Measurements from ENCODE around the gene PDE4B.

Gene PDE4B

GRCh38 chr1:66396212-66396890 is 603.7 kb downstream of the PDE4B start:
- TF ChIP-seq CTCF (IDR thresholded peaks at IDR 0.05; ENCODE audit: extremely low read depth, missing control alignments): no peak
- DNase-seq (ENCODE audit: low spot score): no peak

GRCh38 chr1:66397192-66397591 is 604.5 kb downstream of the PDE4B start:
- DNase-seq (ENCODE audit: low spot score): no peak
- no peak for TF ChIP-seq CTCF (IDR thresholded peaks at IDR 0.05; ENCODE audit: extremely low read depth, missing control alignments)

GRCh38 chr1:66399888-66400529 is 607.3 kb downstream of the PDE4B start:
- no peak for TF ChIP-seq CTCF (IDR thresholded peaks at IDR 0.05; ENCODE audit: extremely low read depth, missing control alignments)
- peak; percentile 57 for DNase-seq (ENCODE audit: low spot score)

GRCh38 chr1:66400660-66401059 is 608.0 kb downstream of the PDE4B start:
- TF ChIP-seq CTCF (IDR thresholded peaks at IDR 0.05; ENCODE audit: extremely low read depth, missing control alignments): no peak
- no peak for DNase-seq (ENCODE audit: low spot score)

GRCh38 chr1:66401244-66401643 is 608.5 kb downstream of the PDE4B start:
- DNase-seq (ENCODE audit: low spot score): no peak
- no peak for TF ChIP-seq CTCF (IDR thresholded peaks at IDR 0.05; ENCODE audit: extremely low read depth, missing control alignments)

GRCh38 chr1:66402194-66402593 is 609.5 kb downstream of the PDE4B start:
- DNase-seq (ENCODE audit: low spot score): peak; percentile 65
- TF ChIP-seq CTCF (IDR thresholded peaks at IDR 0.05; ENCODE audit: extremely low read depth, missing control alignments): no peak

- no peak for DNase-seq (ENCODE audit: low spot score)
- no peak for TF ChIP-seq CTCF (IDR thresholded peaks at IDR 0.05; ENCODE audit: extremely low read depth, missing control alignments)
Measured at GRCh38 chr1:66403007-66403731, 610.5 kb downstream of the PDE4B start.

Measured in GM20000 (cell line).